Kidney tubule cell (primary cell): ENCODE data around the gene LHFPL4.
A peak's percentile ranks its signal among the peaks of the same experiment; 100 is the strongest.
"Not testable (repeated sequence)": the region's sequence is repeated elsewhere in the genome, so short reads cannot be mapped to it uniquely, and the experiment has no call there.

Experiments
- DNase-seq: peaks from one replicate; pipeline ENCODE4 v3.0.0-alpha.2; 2018; ENCODE audit warnings: low spot score

The LHFPL4 gene

GRCh38 chr3:9536212-9536611, 17.4 kb downstream of the LHFPL4 start:
- DNase-seq = no peak

DNA sequence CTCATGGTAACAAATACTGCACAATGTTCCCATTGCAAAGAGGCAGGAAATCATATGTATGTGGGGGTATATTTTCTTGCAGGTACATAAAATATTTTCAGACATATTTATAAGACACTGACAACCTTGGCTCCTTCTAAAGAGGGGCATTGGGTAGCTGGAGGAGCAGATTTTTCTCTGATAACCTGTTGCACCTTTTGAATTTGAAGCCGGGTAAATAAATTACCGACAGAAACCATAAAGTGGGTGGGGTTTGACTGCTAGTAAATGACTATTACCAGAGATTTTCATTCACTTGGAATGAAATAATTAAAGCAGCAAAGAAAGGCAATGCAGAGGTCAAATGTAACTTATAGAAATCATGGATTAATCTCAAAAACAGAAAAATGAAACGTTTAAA, 19.2 kb downstream of the LHFPL4 start:
- DNase-seq = no peak

GRCh38 chr3:9525078-9525477, 28.5 kb downstream of the LHFPL4 start:
- no peak for DNase-seq

DNA sequence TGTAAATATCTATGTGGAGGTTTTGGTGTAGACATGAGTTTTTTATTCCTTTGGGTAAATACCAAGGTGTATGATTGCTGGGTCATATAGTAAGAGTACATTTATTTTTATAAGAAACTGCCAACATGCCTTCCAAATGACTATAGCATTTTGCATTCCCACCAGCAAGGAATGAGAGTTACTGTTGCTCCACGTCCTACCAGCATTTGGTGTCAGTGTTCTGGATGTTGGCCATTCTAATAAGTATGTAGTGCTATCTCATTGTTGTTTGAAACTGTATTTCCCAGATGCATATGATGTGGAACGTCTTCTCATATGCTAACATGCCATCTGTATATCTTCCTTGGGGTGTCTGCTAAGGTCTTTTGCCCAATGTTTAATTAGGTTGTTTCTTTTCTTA, 38.7 kb downstream of the LHFPL4 start:
- no peak for DNase-seq

DNA sequence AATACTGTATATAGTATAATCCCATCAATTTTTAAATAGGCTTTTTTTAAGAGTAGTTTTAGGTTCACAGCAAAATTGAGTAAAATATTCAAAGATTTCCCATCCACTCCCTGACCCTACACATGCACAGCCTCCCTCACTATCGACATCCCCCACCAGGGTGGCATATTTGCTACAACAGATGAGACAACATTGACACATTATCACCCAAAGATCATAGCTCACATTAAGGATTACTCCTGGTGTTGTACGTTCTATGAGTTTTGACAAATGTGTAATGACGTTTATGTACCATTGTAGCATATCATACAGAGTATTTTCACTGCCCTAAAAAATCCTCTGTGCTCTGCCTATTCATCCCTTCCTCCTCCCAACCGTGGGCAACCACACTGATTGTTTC, 39.3 kb downstream of the LHFPL4 start:
- DNase-seq = no peak

DNA sequence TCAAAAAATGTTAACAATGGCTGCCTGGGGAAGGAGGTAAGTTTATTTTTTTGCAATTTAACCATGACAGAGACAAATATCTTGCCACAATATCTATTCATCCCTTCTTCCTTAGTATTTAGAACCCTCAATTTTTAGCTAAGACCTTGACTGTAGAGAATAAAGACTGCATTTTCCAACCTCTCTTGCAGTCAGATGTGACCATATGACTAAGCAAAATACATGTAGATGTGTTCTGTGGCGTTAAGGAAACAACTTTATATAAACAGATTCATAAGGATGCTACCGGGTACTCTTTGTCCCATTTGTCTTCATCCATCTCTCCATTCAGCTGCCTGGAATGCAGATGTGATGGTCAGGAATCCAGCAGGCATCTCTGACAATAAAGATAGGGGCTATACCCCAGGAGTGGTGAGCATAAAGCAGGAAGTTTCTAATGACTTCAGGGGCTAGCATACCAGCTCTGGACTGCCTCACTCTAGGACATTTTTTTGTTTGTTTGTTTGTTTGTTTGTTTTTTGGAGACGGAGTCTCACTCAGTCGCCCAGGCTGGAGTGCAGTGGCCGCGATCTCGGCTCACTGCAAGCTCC, 41.1 kb downstream of the LHFPL4 start:
- no peak for DNase-seq

- DNase-seq = no peak
These were observed 44.8 kb downstream of the LHFPL4 start for GRCh38 chr3:9508781-9509180.

DNA sequence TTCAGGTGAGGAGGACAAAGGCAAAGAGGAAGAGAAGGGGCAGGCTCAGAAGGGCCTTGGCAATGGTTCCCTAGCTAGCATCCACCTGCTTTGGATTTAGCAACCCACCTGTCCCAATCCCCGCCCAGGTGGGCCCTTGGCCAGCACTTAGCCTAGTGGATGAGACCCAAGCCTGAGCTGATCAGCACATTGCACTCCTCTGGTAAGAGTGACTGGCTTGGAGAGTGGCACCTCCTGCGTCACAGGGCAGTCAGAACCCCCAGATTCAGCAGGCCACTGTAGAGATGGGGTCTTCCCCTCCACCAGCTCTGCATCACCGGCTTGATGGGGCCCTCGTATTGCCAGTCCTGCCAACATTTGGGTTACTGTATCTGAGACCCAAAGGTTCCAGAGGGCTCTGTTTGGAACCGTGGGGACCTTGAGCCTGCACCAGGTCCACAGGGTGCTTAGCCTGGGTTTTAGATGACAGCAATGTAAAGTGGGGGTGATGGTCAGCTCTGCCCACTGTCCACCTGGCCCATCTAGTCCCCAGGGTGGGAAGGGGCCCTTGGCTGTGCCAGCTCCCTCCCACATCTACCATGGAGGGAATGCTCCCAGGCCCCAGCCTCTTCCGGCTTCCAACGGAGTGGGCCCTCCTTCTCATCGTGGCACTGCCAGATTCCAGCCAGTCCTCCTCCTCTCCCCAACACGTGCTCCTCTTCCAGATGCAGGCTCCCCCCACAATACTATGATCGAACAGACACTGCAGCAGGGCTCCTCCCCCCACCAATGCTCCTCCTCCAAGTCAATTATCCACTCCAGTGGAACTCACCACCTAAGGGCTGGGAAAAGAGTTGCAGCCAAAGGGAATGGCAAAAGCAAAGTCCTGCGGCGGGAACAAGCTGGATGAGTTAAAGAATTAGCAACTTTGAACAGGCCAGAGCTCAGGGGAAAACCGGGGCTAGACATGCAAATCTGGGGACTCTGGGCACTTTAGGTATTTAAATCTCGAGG, 45.7 kb downstream of the LHFPL4 start:
- no peak for DNase-seq

- DNase-seq = peak; percentile 79
These were observed 50.3 kb downstream of the LHFPL4 start for GRCh38 chr3:9503283-9503682.

- no peak for DNase-seq
These were observed 52.4 kb downstream of the LHFPL4 start for GRCh38 chr3:9501226-9501625.

DNA sequence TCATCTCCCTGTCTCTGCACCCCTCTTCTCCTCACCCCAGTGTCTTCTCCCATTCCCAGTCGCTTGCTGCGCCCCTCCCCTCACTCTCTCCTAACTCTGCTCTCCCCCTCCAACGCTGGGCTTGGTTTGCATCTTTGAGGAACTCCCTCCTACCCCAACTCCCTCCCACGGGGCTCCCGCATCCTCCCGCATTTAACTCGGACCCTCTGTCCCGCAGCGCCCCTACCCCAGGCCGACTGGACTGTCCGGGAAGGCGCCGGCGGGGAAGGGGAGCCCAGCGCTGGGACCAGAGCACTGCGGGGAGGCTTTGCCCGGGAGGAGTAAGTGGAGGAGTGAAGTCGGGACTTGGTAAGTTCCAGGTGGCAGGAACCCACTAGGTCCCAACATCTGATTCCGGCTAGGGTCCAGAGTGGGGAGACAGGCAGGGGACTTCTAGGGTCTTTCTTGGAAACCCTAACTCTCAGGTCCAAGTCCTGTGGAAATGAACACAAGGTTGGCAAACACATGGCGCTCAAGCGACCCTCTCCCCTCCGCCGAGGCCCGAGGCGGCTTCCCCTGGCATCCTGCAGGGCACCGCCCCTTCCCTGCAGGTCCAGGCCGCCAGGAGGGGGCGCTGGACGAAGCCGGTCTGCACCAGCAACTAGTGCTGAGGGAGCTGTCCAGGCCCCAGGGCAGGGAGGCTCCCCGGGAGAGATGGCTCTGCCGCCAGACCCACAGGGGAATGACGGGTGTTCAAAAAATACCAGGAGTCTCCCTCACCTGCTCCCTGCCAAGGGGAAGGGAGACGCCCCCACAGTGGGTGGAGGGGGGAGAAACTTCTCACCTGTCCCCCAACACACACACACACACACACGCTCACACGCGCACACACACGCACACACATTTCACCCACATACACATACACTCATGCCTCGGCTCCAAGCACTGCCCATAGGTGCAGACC, 53.2 kb downstream of the LHFPL4 start:
- peak; percentile 71 for DNase-seq

GRCh38 chr3:9499455-9500107, 54.0 kb downstream of the LHFPL4 start:
- DNase-seq = no peak

GRCh38 chr3:9498781-9499180, 54.8 kb downstream of the LHFPL4 start:
- no peak for DNase-seq

GRCh38 chr3:9497821-9498565, 55.6 kb downstream of the LHFPL4 start:
- peak; percentile 87 for DNase-seq

- DNase-seq = no peak
These were observed 56.7 kb downstream of the LHFPL4 start for GRCh38 chr3:9496893-9497292.

DNA sequence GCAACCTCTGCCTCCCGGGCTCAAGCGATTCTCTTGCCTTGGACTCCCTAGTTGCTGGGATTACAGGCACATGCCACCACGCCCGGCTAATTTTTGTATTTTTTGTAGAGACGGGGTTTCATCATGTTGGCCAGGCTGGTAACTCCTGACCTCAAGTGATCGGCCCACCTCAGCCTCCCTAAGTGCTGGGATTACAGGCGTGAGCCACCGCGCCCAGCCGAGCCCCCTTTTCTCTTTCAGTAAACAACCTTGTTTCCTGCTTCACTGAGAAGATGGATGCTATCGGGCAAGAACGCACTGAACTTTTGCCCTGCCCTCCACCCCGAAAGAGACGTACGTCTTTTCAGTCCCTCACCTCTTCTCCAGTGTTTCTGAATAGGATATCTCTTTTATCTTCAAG, 59.6 kb downstream of the LHFPL4 start:
- not testable (repeated sequence) for DNase-seq

- DNase-seq = no peak
These were observed 62.1 kb downstream of the LHFPL4 start for GRCh38 chr3:9491506-9491905.

DNA sequence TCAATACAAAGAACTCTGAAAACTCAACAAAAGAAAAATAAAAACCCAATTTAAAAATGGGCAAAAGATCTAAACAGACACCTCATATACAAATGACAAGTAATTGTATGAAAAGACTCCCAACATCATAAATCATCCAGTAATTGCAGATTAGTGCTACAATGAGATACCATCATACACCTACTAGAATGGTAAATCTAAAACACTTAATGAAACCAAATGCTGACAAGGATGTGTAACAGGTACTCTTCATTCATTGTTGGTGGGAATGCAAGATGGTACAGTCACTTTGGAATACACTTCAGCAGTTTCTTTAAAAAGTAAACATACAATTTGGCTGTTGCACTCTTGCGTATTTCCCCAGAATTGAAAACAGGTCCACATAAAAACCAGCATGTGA, 68.4 kb downstream of the LHFPL4 start:
- DNase-seq = no peak

DNA sequence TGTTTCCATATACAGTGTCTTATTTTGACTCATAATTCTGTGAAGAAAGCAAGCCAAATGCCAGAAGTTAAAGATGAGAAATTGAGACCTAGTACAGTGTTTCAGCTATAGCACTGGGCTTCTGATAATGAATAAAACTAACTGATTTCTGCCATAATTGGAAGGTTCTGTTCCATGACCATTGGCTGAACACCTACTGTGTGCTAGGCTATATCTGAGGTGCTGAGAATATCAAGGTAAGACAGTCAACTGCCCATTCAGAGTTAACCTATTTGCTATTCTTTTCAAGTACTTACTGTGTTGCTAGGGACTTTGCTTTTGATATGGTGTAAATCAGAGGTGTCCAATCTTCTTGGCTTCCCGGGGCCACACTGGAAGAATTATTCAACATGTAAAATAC, 73.4 kb downstream of the LHFPL4 start:
- no peak for DNase-seq

GRCh38 chr3:9476935-9477334, 76.7 kb downstream of the LHFPL4 start:
- DNase-seq = no peak

DNA sequence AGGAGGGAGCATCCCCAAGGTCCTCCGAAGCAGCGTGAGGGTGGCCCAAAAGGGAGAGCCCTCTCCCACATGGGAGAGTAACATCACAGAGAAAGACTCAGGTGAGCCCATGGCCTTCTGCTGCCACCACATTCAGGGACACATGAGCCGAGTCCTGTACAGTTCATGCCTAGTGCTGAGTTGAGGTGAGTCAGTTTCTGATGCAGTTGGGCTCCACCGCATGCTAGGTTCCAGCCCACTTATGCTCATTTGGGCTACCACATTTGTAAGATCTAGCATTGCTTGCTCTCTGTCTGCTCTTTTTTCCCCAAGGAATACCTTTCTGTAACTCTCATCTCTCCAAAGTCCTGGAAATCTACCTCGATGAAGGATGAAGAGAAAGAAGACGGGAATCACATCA, 79.1 kb downstream of the LHFPL4 start:
- DNase-seq = no peak
